ENCODE results near the gene NPW.

Gene NPW

DNA sequence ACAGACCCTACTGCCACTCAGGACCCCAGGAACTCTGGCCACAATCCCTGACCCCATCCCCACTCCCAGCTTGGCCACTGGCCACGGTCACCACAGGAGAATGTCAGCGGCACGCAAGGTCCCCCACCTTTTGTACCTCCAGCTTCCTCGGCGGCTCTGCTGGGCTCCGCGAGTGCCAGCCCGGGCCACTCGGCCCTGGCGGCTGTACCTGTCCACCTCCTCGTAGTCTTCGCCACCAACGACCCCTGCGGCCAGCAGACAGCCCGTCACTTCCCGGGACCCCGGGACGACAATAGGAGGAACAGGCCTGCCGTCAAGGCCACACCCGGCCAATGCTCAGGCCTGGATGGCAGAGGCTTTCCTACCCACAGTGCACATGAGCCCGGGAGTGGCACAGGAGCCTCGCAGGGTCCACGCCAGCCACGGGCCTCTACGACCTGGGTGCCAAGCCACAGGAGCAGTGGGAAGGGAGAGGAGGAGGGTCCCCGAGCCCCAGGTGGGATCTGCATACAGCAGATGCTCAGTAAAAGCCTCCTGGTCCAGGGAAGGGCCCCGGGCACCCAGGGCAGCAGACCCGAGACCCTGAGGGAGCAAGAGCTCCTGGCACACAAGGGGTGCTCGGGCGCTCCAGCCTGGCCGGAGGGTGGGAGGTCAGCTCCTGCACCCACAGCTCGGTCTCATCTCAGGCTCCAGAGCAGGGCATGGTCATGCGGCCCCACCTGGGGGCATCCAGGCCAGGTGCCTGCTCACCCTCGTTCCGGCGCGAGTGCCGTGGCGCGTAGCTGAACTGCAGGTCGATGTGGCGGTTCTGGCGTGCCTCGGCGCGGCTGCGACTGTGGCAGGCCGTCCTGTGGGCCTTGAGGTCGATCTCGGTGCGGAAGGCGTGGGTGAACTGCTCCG lies 17.9 kb upstream of the NPW start:
- Histone ChIP-seq H3K9ac (no peak overlapping the region), H3K27ac (no peak overlapping the region), H3K4me1 (peaks cover 35% of the 10 kb centered on the region), H3K36me3 (peaks cover 78% of the 10 kb centered on the region), H3K4me2 (no peak overlapping the region), H3K4me3 (no peak overlapping the region), H3K9me3 (no peaks in the 10 kb centered on the region), H4K20me1 (peaks cover 87% of the 10 kb centered on the region), H3K27me3 (no peaks in the 10 kb centered on the region)
- no peak for TF ChIP-seq Cebpa-rat (IDR thresholded peaks at IDR 0.05)

DNA sequence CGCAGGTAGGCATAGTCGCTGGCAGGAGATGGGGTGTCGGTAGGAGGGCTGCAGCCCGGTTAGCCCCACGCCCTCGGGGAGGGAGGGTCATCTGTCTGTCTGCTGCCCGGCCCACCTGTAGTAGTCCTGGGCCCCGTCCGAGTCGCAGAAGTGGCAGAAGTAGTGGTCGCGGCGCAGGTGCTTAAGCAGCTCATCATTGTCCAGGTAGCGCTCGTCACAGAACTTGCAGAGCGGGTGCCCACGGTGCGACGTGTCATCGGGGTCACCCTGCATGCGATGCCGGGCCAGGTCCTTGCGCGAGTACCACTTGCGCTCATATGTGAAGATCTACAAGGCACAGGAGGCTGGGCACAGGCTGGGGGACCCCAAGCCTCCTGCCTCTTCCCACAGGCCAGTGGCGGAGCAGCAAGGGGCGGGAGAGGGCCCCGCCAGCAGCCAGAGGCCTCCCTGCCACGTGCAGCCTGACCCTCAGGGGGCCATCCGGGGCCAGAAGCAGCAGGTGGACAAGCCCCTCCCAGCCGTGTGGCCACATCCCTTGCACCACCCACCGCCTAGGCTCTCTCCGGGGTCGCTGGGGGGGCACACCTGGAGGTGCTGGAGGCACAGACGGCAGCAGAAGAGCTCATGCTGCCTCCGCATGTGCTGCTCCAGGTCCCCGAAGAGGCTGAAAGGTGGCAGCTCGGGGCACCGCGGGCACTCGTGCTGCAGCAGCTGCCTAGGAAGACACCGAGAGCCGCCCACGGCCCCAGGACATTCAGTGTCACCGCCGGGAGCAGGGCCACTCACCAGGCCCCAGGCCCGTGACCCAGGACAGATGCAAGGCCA lies 17.0 kb upstream of the NPW start:
- Histone ChIP-seq H3K4me1 (peaks cover 44% of the 10 kb centered on the region), H3K9ac (no peak overlapping the region), H4K20me1 (peaks cover 91% of the 10 kb centered on the region), H3K9me3 (no peaks in the 10 kb centered on the region), H3K27ac (no peak overlapping the region), H3K4me3 (no peak overlapping the region), H3K36me3 (peaks cover 74% of the 10 kb centered on the region), H3K27me3 (no peaks in the 10 kb centered on the region), H3K4me2 (no peak overlapping the region)
- no peak for TF ChIP-seq Cebpa-rat (IDR thresholded peaks at IDR 0.05)

DNA sequence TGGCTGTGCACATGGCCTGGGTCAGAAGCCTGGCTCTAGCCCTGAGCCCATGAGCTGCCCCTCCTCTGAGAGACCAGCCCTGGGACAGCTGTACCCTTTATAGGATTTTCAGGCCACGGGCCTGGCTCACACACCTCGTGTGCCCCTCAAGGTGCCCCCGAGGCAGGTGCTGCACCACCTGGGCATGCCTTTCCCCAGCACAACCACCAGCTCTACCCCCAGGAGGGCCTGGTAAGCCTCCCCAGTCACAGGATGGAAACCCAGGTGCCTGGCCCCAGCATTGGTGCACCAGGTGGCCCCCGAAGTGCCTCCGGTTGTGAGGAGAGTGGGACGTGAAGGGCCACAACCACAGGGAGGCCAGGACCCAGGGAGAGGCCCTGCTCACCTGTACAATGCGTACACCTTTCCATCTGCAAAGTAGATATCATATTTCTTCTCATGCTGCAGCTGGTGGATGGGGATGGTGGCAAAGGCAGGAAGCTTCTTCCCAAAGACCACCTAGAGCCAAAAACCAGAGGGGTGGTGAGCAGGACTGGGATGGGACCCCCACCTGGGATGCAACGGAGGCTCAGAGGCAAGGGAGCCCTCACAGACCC lies 16.3 kb upstream of the NPW start:
- no peak for TF ChIP-seq Cebpa-rat (IDR thresholded peaks at IDR 0.05)
- Histone ChIP-seq H3K4me2 (peak overlapping the region; percentile 97; the same call in 1 of the 2 replicates), H3K27me3 (no peaks in the 10 kb centered on the region), H3K4me1 (peaks cover 52% of the 10 kb centered on the region), H3K9me3 (no peaks in the 10 kb centered on the region), H3K36me3 (peaks cover 72% of the 10 kb centered on the region), H4K20me1 (peaks cover 92% of the 10 kb centered on the region), H3K9ac (no peak overlapping the region), H3K27ac (no peak overlapping the region), H3K4me3 (no peak overlapping the region)

DNA sequence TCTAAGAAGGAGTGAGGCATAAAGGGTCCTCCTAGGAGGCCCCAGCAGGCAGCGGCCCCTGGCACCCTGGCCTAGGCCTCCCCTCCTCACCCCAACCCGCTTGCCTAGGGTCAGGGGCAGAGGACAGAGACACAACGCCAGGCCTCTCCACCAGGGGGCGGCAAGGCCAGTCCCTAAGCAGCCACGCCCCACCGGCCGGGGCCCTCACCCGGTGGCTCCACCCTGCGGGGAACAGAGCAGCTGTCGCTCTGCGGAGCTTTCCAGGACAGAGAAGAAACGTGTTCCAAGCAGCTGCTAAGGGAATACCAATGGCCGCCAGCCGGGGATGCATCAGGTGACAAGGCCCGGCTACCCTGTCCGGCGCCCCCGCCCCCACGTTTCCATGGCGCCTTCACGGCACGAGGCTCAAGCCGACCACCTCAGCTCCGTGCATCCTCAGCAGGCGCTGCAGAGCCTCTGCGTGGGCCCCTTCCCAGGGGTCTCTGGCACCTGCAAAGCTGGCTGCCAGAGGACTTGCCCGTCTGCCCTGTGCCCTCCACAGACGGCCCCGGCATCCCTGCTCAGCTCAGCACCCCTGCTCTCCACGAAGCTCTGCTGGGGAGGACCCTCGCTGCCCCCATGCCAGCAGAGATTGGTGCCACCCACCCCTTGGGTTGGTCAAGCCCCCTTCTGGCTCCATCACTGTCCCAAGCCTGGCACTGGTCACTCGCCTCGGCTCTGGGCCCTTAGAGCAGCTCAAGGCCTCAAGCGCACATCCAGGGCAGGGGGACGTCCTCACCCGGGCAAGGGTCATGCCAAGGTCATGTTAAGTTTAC lies 15.6 kb upstream of the NPW start:
- Histone ChIP-seq H3K9ac (peak overlapping the region; percentile 65), H3K27ac (0 out of 2 replicates have a peak overlapping the region, but pooled peaks have one; percentile 71), H3K4me2 (peak overlapping the region; percentile 97), H3K27me3 (no peaks in the 10 kb centered on the region), H4K20me1 (peaks cover 98% of the 10 kb centered on the region), H3K4me3 (no peak overlapping the region), H3K9me3 (no peaks in the 10 kb centered on the region), H3K36me3 (peaks cover 64% of the 10 kb centered on the region), H3K4me1 (peaks cover 55% of the 10 kb centered on the region)
- no peak for TF ChIP-seq Cebpa-rat (IDR thresholded peaks at IDR 0.05)

DNA sequence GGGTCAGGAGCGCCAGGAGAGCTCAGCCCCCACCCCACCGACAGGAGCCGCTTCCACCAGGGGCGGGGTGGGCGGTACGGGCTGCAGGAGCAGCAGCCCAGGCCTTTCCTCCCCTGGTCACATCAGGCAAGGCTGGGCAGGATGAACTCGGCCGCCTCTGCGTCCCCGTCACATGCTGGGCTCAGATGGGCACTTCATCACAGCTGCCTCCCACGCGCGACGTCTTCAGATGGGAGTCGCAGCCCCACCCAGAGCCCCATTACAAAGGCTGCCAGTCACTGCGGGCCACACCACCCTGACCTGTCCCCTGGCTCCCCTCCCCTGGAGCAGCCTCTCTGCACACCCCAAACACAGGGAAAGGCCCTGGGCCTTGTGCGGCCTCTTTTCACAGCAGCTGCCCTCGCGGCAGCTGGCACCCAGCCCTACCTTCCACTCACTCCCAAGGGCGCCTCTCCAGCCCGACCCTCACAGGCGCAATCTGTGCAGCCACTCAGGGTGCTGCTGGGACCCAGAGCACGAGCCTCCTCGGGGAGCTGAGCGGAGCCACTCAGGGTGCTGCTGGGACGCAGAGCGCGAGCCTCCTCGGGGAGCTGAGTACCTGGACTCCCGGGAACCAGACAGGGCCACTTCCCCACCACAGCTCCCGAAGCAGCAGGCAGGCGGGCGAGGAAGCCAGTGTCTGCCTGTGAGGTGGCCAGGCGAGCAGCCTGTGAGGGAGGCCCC lies 14.6 kb upstream of the NPW start:
- peaks cover 93% of the 10 kb centered on the region for H4K20me1 ChIP-seq
- peaks cover 55% of the 10 kb centered on the region for H3K4me1 ChIP-seq
- peak overlapping the region; percentile 97 for H3K4me2 ChIP-seq
- no peak for TF ChIP-seq Cebpa-rat (IDR thresholded peaks at IDR 0.05)
- peak overlapping the region; percentile 46 for H3K4me3 ChIP-seq
- peak overlapping the region; percentile 65 for H3K9ac ChIP-seq
- H3K36me3 ChIP-seq = peaks cover 55% of the 10 kb centered on the region
- H3K27me3 ChIP-seq = no peaks in the 10 kb centered on the region
- H3K9me3 ChIP-seq = no peaks in the 10 kb centered on the region
- peak overlapping the region; percentile 71 for H3K27ac ChIP-seq

DNA sequence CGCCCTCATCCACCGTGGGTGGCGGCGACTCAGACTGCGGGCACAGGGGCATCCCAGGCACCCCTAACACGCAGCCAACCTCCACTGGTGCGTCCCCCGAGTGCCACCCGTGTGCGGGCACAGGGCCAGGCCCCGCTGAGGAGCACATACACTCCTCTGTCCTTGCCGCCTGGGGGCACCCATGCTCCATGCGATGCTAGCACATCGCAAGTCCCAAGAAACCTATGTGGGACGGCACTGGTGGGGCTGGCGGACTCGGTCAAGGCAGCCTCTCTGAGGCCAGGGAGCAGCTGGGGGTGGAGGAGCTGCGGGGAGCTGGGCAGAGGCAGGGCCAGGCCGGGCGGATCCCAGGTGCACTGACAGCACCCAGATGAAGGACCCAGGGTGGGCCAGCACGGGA lies 13.9 kb upstream of the NPW start:
- TF ChIP-seq Cebpa-rat (IDR thresholded peaks at IDR 0.05) = no peak
- Histone ChIP-seq H3K27ac (peak overlapping the region; percentile 71), H3K4me2 (peak overlapping the region; percentile 97), H4K20me1 (peaks cover 88% of the 10 kb centered on the region), H3K36me3 (peaks cover 48% of the 10 kb centered on the region), H3K9ac (peak overlapping the region; percentile 65), H3K4me3 (peak overlapping the region; percentile 46), H3K27me3 (no peaks in the 10 kb centered on the region), H3K4me1 (peaks cover 62% of the 10 kb centered on the region), H3K9me3 (no peaks in the 10 kb centered on the region)

DNA sequence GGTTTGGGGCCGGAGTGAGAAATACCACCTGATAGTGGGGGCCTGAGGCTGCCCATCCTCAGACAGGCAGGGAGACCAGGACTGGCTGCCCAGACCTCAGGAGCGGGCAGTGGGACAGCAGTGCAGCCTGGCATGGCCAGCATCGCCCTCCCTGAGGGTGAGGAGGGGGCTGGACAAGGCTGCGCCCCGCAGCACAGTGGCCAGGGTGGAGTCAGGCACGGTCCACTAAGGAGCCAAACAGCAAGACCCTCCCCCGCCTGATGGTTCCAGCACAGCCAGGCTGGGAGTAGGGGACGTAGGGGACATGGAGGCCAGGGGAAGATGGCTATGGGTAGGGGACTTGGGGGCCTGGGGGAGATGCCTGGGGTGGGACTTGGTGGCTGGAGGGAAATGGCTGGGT lies 13.3 kb upstream of the NPW start:
- Histone ChIP-seq H4K20me1 (peaks cover 82% of the 10 kb centered on the region), H3K9me3 (no peaks in the 10 kb centered on the region), H3K4me2 (peak overlapping the region; percentile 97), H3K27ac (peak overlapping the region; percentile 71), H3K27me3 (no peaks in the 10 kb centered on the region), H3K4me1 (peaks cover 65% of the 10 kb centered on the region), H3K9ac (peak overlapping the region; percentile 94), H3K4me3 (no peak overlapping the region), H3K36me3 (peaks cover 42% of the 10 kb centered on the region)
- no peak for TF ChIP-seq Cebpa-rat (IDR thresholded peaks at IDR 0.05)

DNA sequence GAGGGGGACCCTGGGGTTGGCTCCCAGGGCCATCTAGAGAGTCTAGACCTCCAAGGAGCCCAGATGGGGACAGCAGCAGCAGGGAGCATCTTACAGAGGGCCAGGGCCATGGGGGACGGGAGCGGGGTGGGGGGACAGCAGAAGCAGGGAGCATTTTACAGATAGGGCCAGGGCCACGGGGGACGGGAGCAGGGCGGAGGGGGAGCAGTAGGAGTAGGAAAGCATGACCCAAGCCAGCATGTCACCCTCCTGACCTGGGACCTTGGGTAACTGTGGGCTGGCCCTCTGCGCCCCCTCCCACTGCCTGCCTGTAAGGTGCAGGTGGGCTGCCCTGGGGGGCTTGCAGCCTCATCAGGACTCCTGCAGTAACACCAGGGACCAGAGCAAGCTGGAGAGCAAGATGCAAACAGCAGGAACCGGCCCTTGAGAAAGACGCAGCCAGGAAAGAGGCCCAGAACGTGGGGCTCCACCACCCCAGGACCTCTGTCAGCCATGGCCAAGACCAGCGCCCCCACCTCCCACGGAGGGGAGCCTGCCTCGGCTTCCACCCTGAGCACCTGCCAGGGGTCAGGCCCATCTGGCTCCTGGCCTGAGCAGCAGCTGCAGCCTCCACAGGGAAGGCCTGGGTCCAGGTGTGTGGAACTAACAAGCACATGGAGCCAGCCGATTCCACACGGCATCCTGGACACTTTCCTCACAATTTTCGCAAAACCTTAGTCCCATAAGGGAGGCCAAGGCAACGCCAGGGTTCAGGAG lies 12.3 kb upstream of the NPW start:
- H3K27me3 ChIP-seq = no peaks in the 10 kb centered on the region
- peak overlapping the region; percentile 94 for H3K9ac ChIP-seq
- H3K4me3 ChIP-seq = peak overlapping the region; percentile 98
- peaks cover 72% of the 10 kb centered on the region for H4K20me1 ChIP-seq
- peaks cover 32% of the 10 kb centered on the region for H3K36me3 ChIP-seq
- peak overlapping the region; percentile 91 for H3K27ac ChIP-seq
- TF ChIP-seq Cebpa-rat (IDR thresholded peaks at IDR 0.05) = no peak
- no peaks in the 10 kb centered on the region for H3K9me3 ChIP-seq
- peaks cover 65% of the 10 kb centered on the region for H3K4me1 ChIP-seq
- H3K4me2 ChIP-seq = peak overlapping the region; percentile 97
